WTC11 (cell line): ENCODE results near the gene KLK3. TPM values are rescaled to one million over a fixed set of nuclear protein-coding genes. Genes with fewer than 3 reads are reported as not detected.

Source experiments
- ATAC-seq: fragments of 200-7000 bp; cut with Tn5 transposase; 2 replicates; pipeline ENCODE4 v1.10.0; 2021; ENCODE audit warnings: mild to moderate bottlenecking, moderate library complexity
- CTCF ChIA-PET: fragments of 300-600 bp; sonication (Branson Sonifier 250); formaldehyde crosslinking; loops from one replicate; lab custom pipeline; 2021; ENCODE audit warnings: antibody characterized with exemption; lab: Charles Lee
- POLR2A ChIA-PET: fragments of 350-600 bp; sonication (Branson Sonifier 250); formaldehyde crosslinking; loops from one replicate; lab custom pipeline; 2021; ENCODE audit warnings: antibody characterized with exemption; lab: Charles Lee
- DNase-seq: peaks from one replicate; pipeline ENCODE4 v3.0.0; 2021; ENCODE audit warnings: low spot score
- H3K27ac Mint-ChIP-seq: 2 replicates; pipeline ENCODE4 v1.8.0; 2021; ENCODE audit warnings: mixed read lengths
- H3K27me3 Mint-ChIP-seq: 2 replicates; pipeline ENCODE4 v1.8.0; 2021; ENCODE audit warnings: low read depth, mild to moderate bottlenecking, moderate library complexity, mixed read lengths
- H3K36me3 Mint-ChIP-seq: 2 replicates; pipeline ENCODE4 v1.8.0; 2021; ENCODE audit warnings: mixed read lengths
- H3K4me1 Mint-ChIP-seq: 2 replicates; pipeline ENCODE4 v1.8.0; 2022; ENCODE audit warnings: mixed read lengths
- H3K4me3 Mint-ChIP-seq: 2 replicates; pipeline ENCODE4 v1.8.0; 2021; ENCODE audit warnings: mild to moderate bottlenecking, moderate library complexity, mixed read lengths
- H3K9me3 Mint-ChIP-seq: 2 replicates; pipeline ENCODE4 v1.8.0; 2021; ENCODE audit warnings: mixed read lengths
- CREM ChIP-seq: sonication (generic); formaldehyde crosslinking; IDR thresholded peaks from 2 replicates; pipeline ENCODE4 v1.8.1; 2022; ENCODE audit warnings: mild to moderate bottlenecking, missing genetic modification reagents, moderate library complexity
- NFE2L1 ChIP-seq: sonication (generic); formaldehyde crosslinking; IDR thresholded peaks from 2 replicates; pipeline ENCODE4 v1.8.1; 2023; ENCODE audit warnings: missing genetic modification reagents
- NFYB ChIP-seq: sonication (generic); formaldehyde crosslinking; conservative IDR thresholded peaks from 2 replicates; pipeline ENCODE4 v1.8.0; 2022; ENCODE audit warnings: low read depth, missing genetic modification reagents
- RORB ChIP-seq: fragments of 250-450 bp; sonication (Bioruptor Pico); IDR thresholded peaks from 2 replicates; pipeline ENCODE4 v1.9.0; 2021; ENCODE audit warnings: mild to moderate bottlenecking
- TP53 ChIP-seq: sonication (generic); formaldehyde crosslinking; IDR thresholded peaks from 2 replicates; pipeline ENCODE4 v1.8.1; 2023; ENCODE audit warnings: mild to moderate bottlenecking, missing genetic modification reagents
- ZNF671 ChIP-seq: fragments of 250-450 bp; sonication (Bioruptor Pico); IDR thresholded peaks from 2 replicates; pipeline ENCODE4 v1.8.0; 2021; ENCODE audit warnings: mild to moderate bottlenecking
- total RNA-seq: library from RNA; stranded (reverse); gene quantifications from 3 replicates; pipeline ENCODE4 v1.2.3, GENCODE V29; 2021
- TF ChIP-seq, protein P1 (sequence below): fragments of 200-600 bp; IDR thresholded peaks from 2 replicates; pipeline ENCODE4 v1.8.0; 2022; ENCODE audit warnings: antibody characterized with exemption
- TF ChIP-seq, protein P2 (sequence below): sonication (generic); formaldehyde crosslinking; IDR thresholded peaks from 2 replicates; pipeline ENCODE4 v1.8.0; 2022; ENCODE audit warnings: mild to moderate bottlenecking, missing genetic modification reagents
- TF ChIP-seq, protein P3 (sequence below): sonication (generic); formaldehyde crosslinking; IDR thresholded peaks from 2 replicates; pipeline ENCODE4 v1.8.1; 2022; ENCODE audit warnings: missing genetic modification reagents, borderline replicate concordance
- TF ChIP-seq, protein P4 (sequence below): fragments of 250-450 bp; sonication (Bioruptor Pico); IDR thresholded peaks from 2 replicates; pipeline ENCODE4 v1.9.0; 2021; ENCODE audit warnings: mild to moderate bottlenecking
- TF ChIP-seq, protein P5 (sequence below): fragments of 250-450 bp; sonication (Bioruptor Pico); conservative IDR thresholded peaks from 2 replicates; pipeline ENCODE4 v1.9.0; 2021; ENCODE audit warnings: mild to moderate bottlenecking
- TF ChIP-seq, protein P6 (sequence below): sonication (generic); formaldehyde crosslinking; IDR thresholded peaks from 2 replicates; pipeline ENCODE4 v1.8.1; 2022; ENCODE audit warnings: low read depth, missing genetic modification reagents, borderline replicate concordance
- TF ChIP-seq, protein P7 (sequence below): sonication (generic); formaldehyde crosslinking; IDR thresholded peaks from 2 replicates; pipeline ENCODE4 v1.8.0; 2023; ENCODE audit warnings: mild to moderate bottlenecking, missing genetic modification reagents
- TF ChIP-seq, protein P8 (sequence below): sonication (generic); formaldehyde crosslinking; conservative IDR thresholded peaks from 2 replicates; pipeline ENCODE4 v1.8.1; 2022; ENCODE audit warnings: mild to moderate bottlenecking, missing genetic modification reagents

Gene KLK3
- total RNA-seq, 1 experiment from 2014 or later: 0.13 TPM

DNA sequence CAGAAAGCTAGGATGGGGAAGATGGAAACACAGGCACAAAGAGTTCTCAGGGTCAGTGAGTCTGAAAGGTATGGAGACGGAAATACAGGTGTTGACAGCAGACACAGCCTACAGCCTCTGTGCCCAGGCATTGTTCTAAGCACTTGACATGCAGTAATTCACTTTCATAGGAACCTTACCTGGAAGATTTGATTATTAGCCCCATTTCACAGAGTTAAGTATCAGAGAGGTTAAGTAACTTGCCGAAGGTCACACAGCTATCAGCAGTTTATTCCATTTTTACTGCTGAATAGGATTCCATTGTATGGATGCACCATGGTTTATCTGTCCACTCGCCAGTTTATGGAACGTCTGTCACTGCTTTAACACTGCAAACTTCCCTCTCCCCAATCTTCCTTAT, 43.3 kb downstream of the KLK3 start:
- Mint-ChIP-seq H3K4me3 (no peak overlapping the region), H3K27me3 (peaks cover 53% of the 10 kb centered on the region), H3K9me3 (peaks cover 31% of the 10 kb centered on the region), H3K27ac (no peak overlapping the region), H3K4me1 (no peaks in the 10 kb centered on the region)
- POLR2A ChIA-PET: no interaction called here
- DNase-seq (no peak), ATAC-seq (no peak)
- TF ChIP-seq TP53 (CRISPR knock-in tag) (no peak), NFE2L1 (no peak), NFYB (CRISPR knock-in tag) (no peak), ZNF671 (CRISPR knock-in tag) (no peak), RORB (CRISPR knock-in tag) (no peak), CREM (CRISPR knock-in tag) (no peak)
- TF ChIP-seq, protein P1, sequence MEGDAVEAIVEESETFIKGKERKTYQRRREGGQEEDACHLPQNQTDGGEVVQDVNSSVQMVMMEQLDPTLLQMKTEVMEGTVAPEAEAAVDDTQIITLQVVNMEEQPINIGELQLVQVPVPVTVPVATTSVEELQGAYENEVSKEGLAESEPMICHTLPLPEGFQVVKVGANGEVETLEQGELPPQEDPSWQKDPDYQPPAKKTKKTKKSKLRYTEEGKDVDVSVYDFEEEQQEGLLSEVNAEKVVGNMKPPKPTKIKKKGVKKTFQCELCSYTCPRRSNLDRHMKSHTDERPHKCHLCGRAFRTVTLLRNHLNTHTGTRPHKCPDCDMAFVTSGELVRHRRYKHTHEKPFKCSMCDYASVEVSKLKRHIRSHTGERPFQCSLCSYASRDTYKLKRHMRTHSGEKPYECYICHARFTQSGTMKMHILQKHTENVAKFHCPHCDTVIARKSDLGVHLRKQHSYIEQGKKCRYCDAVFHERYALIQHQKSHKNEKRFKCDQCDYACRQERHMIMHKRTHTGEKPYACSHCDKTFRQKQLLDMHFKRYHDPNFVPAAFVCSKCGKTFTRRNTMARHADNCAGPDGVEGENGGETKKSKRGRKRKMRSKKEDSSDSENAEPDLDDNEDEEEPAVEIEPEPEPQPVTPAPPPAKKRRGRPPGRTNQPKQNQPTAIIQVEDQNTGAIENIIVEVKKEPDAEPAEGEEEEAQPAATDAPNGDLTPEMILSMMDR: no peak
- TF ChIP-seq, protein P2, sequence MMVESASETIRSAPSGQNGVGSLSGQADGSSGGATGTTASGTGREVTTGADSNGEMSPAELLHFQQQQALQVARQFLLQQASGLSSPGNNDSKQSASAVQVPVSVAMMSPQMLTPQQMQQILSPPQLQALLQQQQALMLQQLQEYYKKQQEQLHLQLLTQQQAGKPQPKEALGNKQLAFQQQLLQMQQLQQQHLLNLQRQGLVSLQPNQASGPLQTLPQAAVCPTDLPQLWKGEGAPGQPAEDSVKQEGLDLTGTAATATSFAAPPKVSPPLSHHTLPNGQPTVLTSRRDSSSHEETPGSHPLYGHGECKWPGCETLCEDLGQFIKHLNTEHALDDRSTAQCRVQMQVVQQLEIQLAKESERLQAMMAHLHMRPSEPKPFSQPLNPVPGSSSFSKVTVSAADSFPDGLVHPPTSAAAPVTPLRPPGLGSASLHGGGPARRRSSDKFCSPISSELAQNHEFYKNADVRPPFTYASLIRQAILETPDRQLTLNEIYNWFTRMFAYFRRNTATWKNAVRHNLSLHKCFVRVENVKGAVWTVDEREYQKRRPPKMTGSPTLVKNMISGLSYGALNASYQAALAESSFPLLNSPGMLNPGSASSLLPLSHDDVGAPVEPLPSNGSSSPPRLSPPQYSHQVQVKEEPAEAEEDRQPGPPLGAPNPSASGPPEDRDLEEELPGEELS (CRISPR knock-in tag): no peak
- TF ChIP-seq, protein P3, sequence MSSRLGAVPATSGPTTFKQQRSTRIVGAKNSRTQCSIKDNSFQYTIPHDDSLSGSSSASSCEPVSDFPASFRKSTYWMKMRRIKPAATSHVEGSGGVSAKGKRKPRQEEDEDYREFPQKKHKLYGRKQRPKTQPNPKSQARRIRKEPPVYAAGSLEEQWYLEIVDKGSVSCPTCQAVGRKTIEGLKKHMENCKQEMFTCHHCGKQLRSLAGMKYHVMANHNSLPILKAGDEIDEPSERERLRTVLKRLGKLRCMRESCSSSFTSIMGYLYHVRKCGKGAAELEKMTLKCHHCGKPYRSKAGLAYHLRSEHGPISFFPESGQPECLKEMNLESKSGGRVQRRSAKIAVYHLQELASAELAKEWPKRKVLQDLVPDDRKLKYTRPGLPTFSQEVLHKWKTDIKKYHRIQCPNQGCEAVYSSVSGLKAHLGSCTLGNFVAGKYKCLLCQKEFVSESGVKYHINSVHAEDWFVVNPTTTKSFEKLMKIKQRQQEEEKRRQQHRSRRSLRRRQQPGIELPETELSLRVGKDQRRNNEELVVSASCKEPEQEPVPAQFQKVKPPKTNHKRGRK (CRISPR knock-in tag): no peak
- TF ChIP-seq, protein P4, sequence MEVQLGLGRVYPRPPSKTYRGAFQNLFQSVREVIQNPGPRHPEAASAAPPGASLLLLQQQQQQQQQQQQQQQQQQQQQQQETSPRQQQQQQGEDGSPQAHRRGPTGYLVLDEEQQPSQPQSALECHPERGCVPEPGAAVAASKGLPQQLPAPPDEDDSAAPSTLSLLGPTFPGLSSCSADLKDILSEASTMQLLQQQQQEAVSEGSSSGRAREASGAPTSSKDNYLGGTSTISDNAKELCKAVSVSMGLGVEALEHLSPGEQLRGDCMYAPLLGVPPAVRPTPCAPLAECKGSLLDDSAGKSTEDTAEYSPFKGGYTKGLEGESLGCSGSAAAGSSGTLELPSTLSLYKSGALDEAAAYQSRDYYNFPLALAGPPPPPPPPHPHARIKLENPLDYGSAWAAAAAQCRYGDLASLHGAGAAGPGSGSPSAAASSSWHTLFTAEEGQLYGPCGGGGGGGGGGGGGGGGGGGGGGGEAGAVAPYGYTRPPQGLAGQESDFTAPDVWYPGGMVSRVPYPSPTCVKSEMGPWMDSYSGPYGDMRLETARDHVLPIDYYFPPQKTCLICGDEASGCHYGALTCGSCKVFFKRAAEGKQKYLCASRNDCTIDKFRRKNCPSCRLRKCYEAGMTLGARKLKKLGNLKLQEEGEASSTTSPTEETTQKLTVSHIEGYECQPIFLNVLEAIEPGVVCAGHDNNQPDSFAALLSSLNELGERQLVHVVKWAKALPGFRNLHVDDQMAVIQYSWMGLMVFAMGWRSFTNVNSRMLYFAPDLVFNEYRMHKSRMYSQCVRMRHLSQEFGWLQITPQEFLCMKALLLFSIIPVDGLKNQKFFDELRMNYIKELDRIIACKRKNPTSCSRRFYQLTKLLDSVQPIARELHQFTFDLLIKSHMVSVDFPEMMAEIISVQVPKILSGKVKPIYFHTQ (CRISPR knock-in tag): no peak
- TF ChIP-seq, protein P5, sequence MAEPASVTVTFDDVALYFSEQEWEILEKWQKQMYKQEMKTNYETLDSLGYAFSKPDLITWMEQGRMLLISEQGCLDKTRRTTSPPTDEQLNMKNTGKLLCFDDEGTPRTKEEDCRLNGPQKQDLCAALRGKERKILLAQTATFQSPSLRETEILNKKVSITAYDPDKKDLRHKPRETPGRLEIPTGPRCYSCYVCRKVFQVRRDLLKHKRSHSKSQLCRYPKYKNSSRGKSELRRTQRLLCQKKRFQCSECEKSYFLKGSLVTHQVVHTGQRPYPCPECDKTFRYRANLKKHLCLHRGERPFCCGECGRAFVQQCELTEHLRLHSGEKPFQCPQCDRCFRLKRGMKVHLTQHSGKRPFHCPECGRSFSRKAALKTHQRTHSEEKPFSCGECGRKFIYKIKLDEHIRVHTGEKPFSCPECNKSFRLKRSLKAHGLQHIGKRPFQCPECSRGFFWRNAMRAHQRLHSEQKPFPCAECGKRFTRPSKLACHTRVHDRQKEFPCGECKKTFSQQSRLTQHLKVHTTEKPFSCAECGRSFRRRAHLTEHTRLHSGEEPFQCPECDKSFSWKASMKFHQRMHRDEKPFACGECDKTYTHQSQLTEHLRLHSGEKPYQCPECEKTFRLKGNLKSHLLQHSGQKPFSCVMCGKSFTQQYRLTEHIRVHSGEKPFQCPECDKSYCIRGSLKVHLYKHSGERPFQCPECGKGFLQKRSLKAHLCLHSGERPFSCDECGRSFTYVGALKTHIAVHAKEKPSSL: no peak
- TF ChIP-seq, protein P6, sequence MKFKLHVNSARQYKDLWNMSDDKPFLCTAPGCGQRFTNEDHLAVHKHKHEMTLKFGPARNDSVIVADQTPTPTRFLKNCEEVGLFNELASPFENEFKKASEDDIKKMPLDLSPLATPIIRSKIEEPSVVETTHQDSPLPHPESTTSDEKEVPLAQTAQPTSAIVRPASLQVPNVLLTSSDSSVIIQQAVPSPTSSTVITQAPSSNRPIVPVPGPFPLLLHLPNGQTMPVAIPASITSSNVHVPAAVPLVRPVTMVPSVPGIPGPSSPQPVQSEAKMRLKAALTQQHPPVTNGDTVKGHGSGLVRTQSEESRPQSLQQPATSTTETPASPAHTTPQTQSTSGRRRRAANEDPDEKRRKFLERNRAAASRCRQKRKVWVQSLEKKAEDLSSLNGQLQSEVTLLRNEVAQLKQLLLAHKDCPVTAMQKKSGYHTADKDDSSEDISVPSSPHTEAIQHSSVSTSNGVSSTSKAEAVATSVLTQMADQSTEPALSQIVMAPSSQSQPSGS (CRISPR knock-in tag): no peak
- TF ChIP-seq, protein P7, sequence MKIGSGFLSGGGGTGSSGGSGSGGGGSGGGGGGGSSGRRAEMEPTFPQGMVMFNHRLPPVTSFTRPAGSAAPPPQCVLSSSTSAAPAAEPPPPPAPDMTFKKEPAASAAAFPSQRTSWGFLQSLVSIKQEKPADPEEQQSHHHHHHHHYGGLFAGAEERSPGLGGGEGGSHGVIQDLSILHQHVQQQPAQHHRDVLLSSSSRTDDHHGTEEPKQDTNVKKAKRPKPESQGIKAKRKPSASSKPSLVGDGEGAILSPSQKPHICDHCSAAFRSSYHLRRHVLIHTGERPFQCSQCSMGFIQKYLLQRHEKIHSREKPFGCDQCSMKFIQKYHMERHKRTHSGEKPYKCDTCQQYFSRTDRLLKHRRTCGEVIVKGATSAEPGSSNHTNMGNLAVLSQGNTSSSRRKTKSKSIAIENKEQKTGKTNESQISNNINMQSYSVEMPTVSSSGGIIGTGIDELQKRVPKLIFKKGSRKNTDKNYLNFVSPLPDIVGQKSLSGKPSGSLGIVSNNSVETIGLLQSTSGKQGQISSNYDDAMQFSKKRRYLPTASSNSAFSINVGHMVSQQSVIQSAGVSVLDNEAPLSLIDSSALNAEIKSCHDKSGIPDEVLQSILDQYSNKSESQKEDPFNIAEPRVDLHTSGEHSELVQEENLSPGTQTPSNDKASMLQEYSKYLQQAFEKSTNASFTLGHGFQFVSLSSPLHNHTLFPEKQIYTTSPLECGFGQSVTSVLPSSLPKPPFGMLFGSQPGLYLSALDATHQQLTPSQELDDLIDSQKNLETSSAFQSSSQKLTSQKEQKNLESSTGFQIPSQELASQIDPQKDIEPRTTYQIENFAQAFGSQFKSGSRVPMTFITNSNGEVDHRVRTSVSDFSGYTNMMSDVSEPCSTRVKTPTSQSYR (CRISPR knock-in tag): no peak
- TF ChIP-seq, protein P8, sequence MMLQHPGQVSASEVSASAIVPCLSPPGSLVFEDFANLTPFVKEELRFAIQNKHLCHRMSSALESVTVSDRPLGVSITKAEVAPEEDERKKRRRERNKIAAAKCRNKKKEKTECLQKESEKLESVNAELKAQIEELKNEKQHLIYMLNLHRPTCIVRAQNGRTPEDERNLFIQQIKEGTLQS (CRISPR knock-in tag): no peak
- TF ChIP-seq, all 79 proteins: peak for 0
- CTCF ChIA-PET: no interaction called here
- peaks cover 17% of the 10 kb centered on the region for H3K36me3 Mint-ChIP-seq
